Keratinocyte (primary cell): ENCODE measurements around the gene PUDP. TPM values are rescaled to one million over a fixed set of nuclear protein-coding genes. Genes with fewer than 3 reads are reported as not detected.
"Not testable (repeated sequence)": the region's sequence is repeated elsewhere in the genome, so short reads cannot be mapped to it uniquely, and the experiment has no call there.

Experiments used
- DNase-seq: peaks from one replicate; pipeline ENCODE4 v3.0.0-alpha.2; 2011; ENCODE audit warnings: low read depth, missing footprints, low spot score
- FAIRE-seq: peaks from 2 replicates; lab custom pipeline; 2011; peaks lifted over from hg19 to GRCh38; lab: Jason Lieb, UNC
- H2AFZ ChIP-seq: 2 replicates; pipeline ENCODE4 v1.6.0; 2012; ENCODE audit warnings: low read length, control low read depth, inconsistent platforms; ENCODE audit not compliant: control insufficient read depth
- H3K27ac ChIP-seq: 2 replicates; pipeline ENCODE4 v1.5.1; 2011; ENCODE audit warnings: low read length; ENCODE audit not compliant: control insufficient read depth, insufficient read depth
- H3K27me3 ChIP-seq: 3 replicates; pipeline ENCODE4 v1.6.0; 2011; ENCODE audit warnings: low read length; ENCODE audit not compliant: control insufficient read depth, insufficient read depth; ENCODE audit errors: extremely low read depth
- H3K36me3 ChIP-seq, 2 experiments: 2 replicates in 1 of 2; 3 replicates in 1 of 2; pipeline ENCODE4 v1.5.1; 2011; ENCODE audit warnings: low read length in 2 of 2, mild to moderate bottlenecking in 1 of 2; ENCODE audit not compliant: control insufficient read depth in 2 of 2, insufficient read depth in 2 of 2; ENCODE audit errors: extremely low read depth in 1 of 2
- H3K4me1 ChIP-seq: 3 replicates; pipeline ENCODE4 v1.5.1; 2011; ENCODE audit warnings: low read length; ENCODE audit not compliant: control insufficient read depth, insufficient read depth; ENCODE audit errors: extremely low read depth
- H3K4me2 ChIP-seq: 3 replicates; pipeline ENCODE4 v1.6.0; 2011; ENCODE audit warnings: low read depth, low read length; ENCODE audit not compliant: control insufficient read depth, insufficient read depth; ENCODE audit errors: extremely low read depth
- H3K4me3 ChIP-seq, 3 experiments: fragments of 200-600 bp in 1 of 3; sonication (generic) in 1 of 3; 2 replicates in 2 of 3; 3 replicates in 1 of 3; pipeline ENCODE4 v1.5.1; 2011 to 2016; ENCODE audit warnings: low read length in 3 of 3, mild to moderate bottlenecking in 3 of 3, control low read depth in 2 of 3, inconsistent platforms in 1 of 3, low read depth in 1 of 3, mixed read lengths in 1 of 3, mixed run types in 1 of 3, moderate library complexity in 1 of 3; ENCODE audit not compliant: control insufficient read depth in 2 of 3, insufficient read depth in 2 of 3; ENCODE audit errors: extremely low read depth in 1 of 3
- H3K79me2 ChIP-seq: 2 replicates; pipeline ENCODE4 v1.6.0; 2012; ENCODE audit warnings: low read length; ENCODE audit not compliant: control insufficient read depth, insufficient read depth
- H3K9ac ChIP-seq: 3 replicates; pipeline ENCODE4 v1.6.0; 2011; ENCODE audit warnings: low read length; ENCODE audit not compliant: control insufficient read depth, insufficient read depth; ENCODE audit errors: extremely low read depth
- H3K9me1 ChIP-seq: 3 replicates; pipeline ENCODE4 v1.6.0; 2011; ENCODE audit warnings: low read length; ENCODE audit not compliant: control insufficient read depth, insufficient read depth; ENCODE audit errors: extremely low read depth
- H3K9me3 ChIP-seq: 2 replicates; pipeline ENCODE4 v1.5.1; 2012; ENCODE audit warnings: low read depth, low read length; ENCODE audit not compliant: control insufficient read depth
- H4K20me1 ChIP-seq: 3 replicates; pipeline ENCODE4 v1.6.0; 2011; ENCODE audit warnings: low read length; ENCODE audit not compliant: control insufficient read depth, insufficient read depth; ENCODE audit errors: extremely low read depth
- CTCF ChIP-seq, 3 experiments: IDR thresholded peaks in 1 of 3; conservative IDR thresholded peaks in 1 of 3; optimal IDR thresholded peaks in 1 of 3; 2 replicates in 2 of 3; 3 replicates in 1 of 3; pipeline versions ENCODE3 to v1.5.1; 2011; ENCODE audit warnings: low read length in 3 of 3, mild to moderate bottlenecking in 3 of 3, moderate library complexity in 2 of 3, control low read depth in 1 of 3, inconsistent platforms in 1 of 3; ENCODE audit not compliant: insufficient read depth in 2 of 3; ENCODE audit errors: extremely low read depth in 1 of 3
- EZH2 ChIP-seq: IDR thresholded peaks from one replicate; pipeline ENCODE4 v1.6.1; 2012; ENCODE audit warnings: inconsistent platforms, mild to moderate bottlenecking, low read length, moderate library complexity
- dilution Hi-C: fragments of 300-500 bp; cut with MboI; formaldehyde crosslinking; loops from one replicate; pipeline ENCODE4 v1.7.0; 2020; ENCODE audit warnings: low sequenced_read_pairs; ENCODE audit not compliant: extremely low pct_ligation_motif_present
- polyA plus RNA-seq, 5 experiments: library from polyadenylated mRNA; depleted of rRNA in 3 of 5; stranded (reverse) in 3 of 5; stranded (forward) in 1 of 5; unstranded in 1 of 5; fragments of >200 nt; gene quantifications; 1 replicate in 1 of 5; 2 replicates in 3 of 5; 3 replicates in 1 of 5; pipeline versions ENCODE4 v1.2.1 to v1.2.3, GENCODE V29; 2011 to 2012; ENCODE audit warnings: missing spikeins in 2 of 5, low read depth in 1 of 5, low replicate concordance in 1 of 5

Gene PUDP
- polyA plus RNA-seq, 1 donor (not counting 4 experiments of a cell fraction or from before 2014, with no cell fraction given): 48.0 TPM

GRCh38 chrX:7025471-7025870, 122.5 kb downstream of the PUDP start:
- H3K27ac ChIP-seq: no peak overlapping the region
- no peaks in the 10 kb centered on the region for H3K9me1 ChIP-seq
- DNase-seq: no peak
- no peaks in the 10 kb centered on the region for H3K9me3 ChIP-seq
- H3K79me2 ChIP-seq: no peaks in the 10 kb centered on the region
- no peak overlapping the region for H2AFZ ChIP-seq
- no peak overlapping the region for H3K4me2 ChIP-seq
- H3K36me3 ChIP-seq: no peaks in the 10 kb centered on the region
- no peak for FAIRE-seq
- dilution Hi-C loops: no loop called here
- H3K4me3 ChIP-seq: no peak overlapping the region
- H3K9ac ChIP-seq: no peak overlapping the region
- H3K4me1 ChIP-seq: peaks cover 12% of the 10 kb centered on the region
- no peak for TF ChIP-seq CTCF (optimal IDR thresholded peaks at IDR 0.05 in 1 of 3, IDR thresholded peaks at IDR 0.05 in 1 of 3, conservative IDR thresholded peaks at IDR 0.05 in 1 of 3; ENCODE audit: extremely low read depth in 1 of 3, insufficient read depth in 2 of 3, low read length in 3 of 3)
- no peak for TF ChIP-seq EZH2
- no peaks in the 10 kb centered on the region for H4K20me1 ChIP-seq
- no peaks in the 10 kb centered on the region for H3K27me3 ChIP-seq

- no peaks in the 10 kb centered on the region for H3K27me3 ChIP-seq
- H2AFZ ChIP-seq: peak overlapping the region; percentile 10
- H3K4me3 ChIP-seq: no peak overlapping the region
- H3K79me2 ChIP-seq: no peaks in the 10 kb centered on the region
- no peaks in the 10 kb centered on the region for H3K36me3 ChIP-seq
- FAIRE-seq (peak; percentile 99), DNase-seq (no peak)
- no peaks in the 10 kb centered on the region for H3K9me1 ChIP-seq
- peak overlapping the region; percentile 10 for H3K27ac ChIP-seq
- H3K9me3 ChIP-seq: no peaks in the 10 kb centered on the region
- H3K9ac ChIP-seq: no peak overlapping the region
- H4K20me1 ChIP-seq: no peaks in the 10 kb centered on the region
- dilution Hi-C loops: no loop called here
- peak overlapping the region; percentile 24 for H3K4me2 ChIP-seq
- H3K4me1 ChIP-seq: peaks cover 12% of the 10 kb centered on the region
- TF ChIP-seq CTCF (optimal IDR thresholded peaks at IDR 0.05 in 1 of 3, IDR thresholded peaks at IDR 0.05 in 1 of 3, conservative IDR thresholded peaks at IDR 0.05 in 1 of 3; ENCODE audit: extremely low read depth in 1 of 3, insufficient read depth in 2 of 3, low read length in 3 of 3): no peak
- no peak for TF ChIP-seq EZH2
Measured at GRCh38 chrX:7024850-7025249, 123.1 kb downstream of the PUDP start.

- H3K4me3 ChIP-seq, H3K4me2 ChIP-seq, H3K79me2 ChIP-seq, H3K27ac ChIP-seq, H3K9me3 ChIP-seq, dilution Hi-C loops, H3K9me1 ChIP-seq, H3K36me3 ChIP-seq, H3K9ac ChIP-seq, H3K4me1 ChIP-seq, H3K27me3 ChIP-seq, H4K20me1 ChIP-seq, DNase-seq, H2AFZ ChIP-seq: not testable (repeated sequence)
- peak; percentile 99 for FAIRE-seq
Measured at GRCh38 chrX:7022996-7023395, 125.0 kb downstream of the PUDP start.
